HEK293 (cell line): ENCODE results near the gene NBPF11.
"Not testable (repeated sequence)": the region's sequence is repeated elsewhere in the genome, so short reads cannot be mapped to it uniquely, and the experiment has no call there.

Experiments
- CTCF ChIA-PET: fragments of 350-600 bp; formaldehyde crosslinking; extraction: SDS; loops from one replicate; lab custom pipeline; 2021; ENCODE audit warnings: antibody characterized with exemption; lab: Yijun Ruan, JAX
- POLR2A ChIA-PET: fragments of 300-600 bp; formaldehyde crosslinking; extraction: SDS; loops from one replicate; lab custom pipeline; 2020; ENCODE audit warnings: antibody characterized with exemption, inconsistent platforms; lab: Yijun Ruan, JAX
- H3K27ac ChIP-seq: fragments of 200-500 bp; sonication (Bioruptor generic); 2 replicates; pipeline ENCODE4 v1.5.1; 2014; ENCODE audit warnings: low read depth, low read length, control low read depth, inconsistent platforms; ENCODE audit errors: extremely low read depth
- H3K36me3 ChIP-seq, 2 experiments: fragments of 200-500 bp in 1 of 2; sonication (Bioruptor generic) in 1 of 2; 1 replicate in 1 of 2; 2 replicates in 1 of 2; pipeline ENCODE4 v1.5.1; 2014 to 2017; ENCODE audit warnings: inconsistent platforms in 2 of 2, low read length in 2 of 2; ENCODE audit not compliant: control insufficient read depth in 2 of 2, insufficient read depth in 1 of 2
- H3K4me1 ChIP-seq: fragments of 200-500 bp; sonication (Bioruptor generic); 2 replicates; pipeline ENCODE4 v1.5.1; 2014; ENCODE audit warnings: mild to moderate bottlenecking, low read length, inconsistent platforms; ENCODE audit not compliant: control insufficient read depth, insufficient read depth
- H3K4me3 ChIP-seq: 2 replicates; pipeline ENCODE4 v1.5.1; 2011; ENCODE audit warnings: low read depth, mild to moderate bottlenecking, control low read depth, low read length, moderate library complexity
- H3K9me3 ChIP-seq: fragments of 200-500 bp; sonication (Bioruptor generic); 2 replicates; pipeline ENCODE4 v1.5.1; 2014; ENCODE audit warnings: low read depth, low read length, inconsistent platforms; ENCODE audit not compliant: control insufficient read depth, insufficient read depth
- BCL11A ChIP-seq: fragments of 450-650 bp; formaldehyde crosslinking; IDR thresholded peaks from 2 replicates; pipeline ENCODE4 v1.5.1; 2016; ENCODE audit warnings: low read depth, missing biosample characterization, missing genetic modification characterization
- BCL11B ChIP-seq: fragments of 450-650 bp; formaldehyde crosslinking; IDR thresholded peaks from 2 replicates; pipeline ENCODE4 v1.5.1; 2016; ENCODE audit warnings: low read depth, missing biosample characterization, missing genetic modification characterization
- CTCF ChIP-seq: fragments of 450-650 bp; formaldehyde crosslinking; IDR thresholded peaks from 2 replicates; pipeline ENCODE4 v1.5.1; 2016; ENCODE audit warnings: missing biosample characterization, missing genetic modification characterization
- SCRT2 ChIP-seq: fragments of 450-650 bp; formaldehyde crosslinking; IDR thresholded peaks from 2 replicates; pipeline ENCODE4 v1.5.1; 2016; ENCODE audit warnings: missing biosample characterization, missing genetic modification characterization
- SP7 ChIP-seq: fragments of 450-650 bp; formaldehyde crosslinking; IDR thresholded peaks from 2 replicates; pipeline ENCODE4 v1.5.1; 2016; ENCODE audit warnings: missing biosample characterization, missing genetic modification characterization
- ZBTB1 ChIP-seq: fragments of 450-650 bp; formaldehyde crosslinking; IDR thresholded peaks from 2 replicates; pipeline ENCODE4 v1.5.1; 2016; ENCODE audit warnings: missing biosample characterization, missing genetic modification characterization
- ZBTB21 ChIP-seq: fragments of 450-650 bp; formaldehyde crosslinking; IDR thresholded peaks from 2 replicates; pipeline ENCODE4 v1.5.1; 2017; ENCODE audit warnings: missing biosample characterization, missing genetic modification characterization
- ZEB2 ChIP-seq: fragments of 450-650 bp; formaldehyde crosslinking; IDR thresholded peaks from 2 replicates; pipeline ENCODE4 v1.5.1; 2016; ENCODE audit warnings: missing biosample characterization, missing genetic modification characterization
- ZNF133 ChIP-seq: fragments of 450-650 bp; formaldehyde crosslinking; IDR thresholded peaks from 2 replicates; pipeline ENCODE4 v1.5.1; 2016; ENCODE audit warnings: missing biosample characterization, missing genetic modification characterization
- ZNF16 ChIP-seq: fragments of 450-650 bp; formaldehyde crosslinking; IDR thresholded peaks from 2 replicates; pipeline ENCODE4 v1.5.1; 2016; ENCODE audit warnings: low read depth, missing biosample characterization, missing genetic modification characterization
- ZNF223 ChIP-seq: fragments of 450-650 bp; formaldehyde crosslinking; IDR thresholded peaks from 2 replicates; pipeline ENCODE4 v1.5.1; 2016; ENCODE audit warnings: missing biosample characterization, missing genetic modification characterization
- ZNF248 ChIP-seq: fragments of 450-650 bp; formaldehyde crosslinking; IDR thresholded peaks from 2 replicates; pipeline ENCODE4 v1.5.1; 2017; ENCODE audit warnings: missing biosample characterization, missing genetic modification characterization
- ZNF354C ChIP-seq: fragments of 450-650 bp; formaldehyde crosslinking; IDR thresholded peaks from 2 replicates; pipeline ENCODE4 v1.5.1; 2016; ENCODE audit warnings: missing biosample characterization, missing genetic modification characterization, low read depth, borderline replicate concordance
- ZNF362 ChIP-seq: fragments of 450-650 bp; formaldehyde crosslinking; IDR thresholded peaks from 2 replicates; pipeline ENCODE4 v1.5.1; 2016; ENCODE audit warnings: missing biosample characterization, missing genetic modification characterization
- ZNF510 ChIP-seq: fragments of 450-650 bp; formaldehyde crosslinking; IDR thresholded peaks from 2 replicates; pipeline ENCODE4 v1.5.1; 2018; ENCODE audit warnings: mild to moderate bottlenecking, missing genetic modification characterization, missing biosample characterization; ENCODE audit not compliant: insufficient replicate concordance
- ZNF514 ChIP-seq: fragments of 450-650 bp; formaldehyde crosslinking; IDR thresholded peaks from 2 replicates; pipeline ENCODE4 v1.5.1; 2016; ENCODE audit warnings: missing biosample characterization, missing genetic modification characterization
- ZNF544 ChIP-seq: fragments of 450-650 bp; formaldehyde crosslinking; IDR thresholded peaks from 2 replicates; pipeline ENCODE4 v1.5.0; 2017; ENCODE audit warnings: missing biosample characterization, missing genetic modification characterization
- ZNF837 ChIP-seq: fragments of 450-650 bp; formaldehyde crosslinking; IDR thresholded peaks from 2 replicates; pipeline ENCODE4 v1.5.1; 2016; ENCODE audit warnings: missing biosample characterization, missing genetic modification characterization
- ZNF843 ChIP-seq: fragments of 450-650 bp; formaldehyde crosslinking; IDR thresholded peaks from 2 replicates; pipeline ENCODE4 v1.5.1; 2016; ENCODE audit warnings: missing biosample characterization, missing genetic modification characterization
- ZSCAN23 ChIP-seq: fragments of 450-650 bp; formaldehyde crosslinking; IDR thresholded peaks from 2 replicates; pipeline ENCODE4 v1.5.1; 2016; ENCODE audit warnings: missing biosample characterization, missing genetic modification characterization
- ZSCAN30 ChIP-seq: fragments of 450-650 bp; IDR thresholded peaks from 2 replicates; pipeline ENCODE4 v1.5.1; 2018; ENCODE audit warnings: missing biosample characterization, mild to moderate bottlenecking, missing genetic modification characterization, moderate library complexity

NBPF11 gene

DNA sequence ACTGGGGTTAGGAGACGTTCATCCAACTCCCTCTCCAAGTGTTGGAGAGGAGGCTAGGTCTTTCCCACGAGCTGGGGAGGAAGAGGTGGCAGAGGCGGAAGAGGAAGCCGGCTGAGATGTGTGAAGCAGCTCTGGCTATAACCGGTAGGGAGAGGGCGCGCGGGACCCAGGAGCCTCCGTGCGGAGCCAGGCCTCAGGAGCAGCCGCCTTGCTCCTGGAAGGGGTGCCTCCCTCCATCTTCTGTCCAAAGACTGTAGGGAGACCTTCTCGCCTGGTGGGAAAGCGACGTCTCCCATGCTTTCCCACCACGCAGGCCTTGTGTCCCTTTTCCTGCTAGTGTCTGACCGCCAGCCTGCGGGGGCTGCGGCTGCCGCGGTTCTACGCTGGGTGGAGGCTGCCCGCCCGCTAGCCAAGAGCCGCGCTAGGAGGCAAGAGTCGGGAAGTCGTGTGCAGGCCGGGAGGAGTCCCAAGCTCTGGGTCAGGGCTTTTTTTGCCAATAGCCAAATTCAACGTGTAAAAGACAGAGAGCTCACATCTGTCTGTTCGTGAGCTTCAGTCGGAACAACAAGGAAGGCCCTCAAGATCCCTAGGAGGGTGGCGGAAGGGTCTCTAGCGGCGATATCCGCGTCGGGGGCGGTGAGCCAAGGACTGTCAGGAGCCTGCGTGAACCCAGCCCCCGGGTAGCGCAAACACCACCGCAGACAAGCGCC is 8.4 kb upstream of the NBPF11 start:
- Histone ChIP-seq H3K4me3 (no peak overlapping the region), H3K9me3 (no peaks in the 10 kb centered on the region), H3K36me3 (no peaks in the 10 kb centered on the region), H3K4me1 (no peaks in the 10 kb centered on the region), H3K27ac (no peak overlapping the region)
- ChIA-PET CTCF (no interaction called here), POLR2A (no interaction called here)
- TF ChIP-seq ZNF248 (no peak), ZNF544 (tag by site-specific recombination) (no peak), ZNF510 (tag by site-specific recombination) (no peak)

- Histone ChIP-seq H3K36me3 (no peaks in the 10 kb centered on the region), H3K4me1 (no peaks in the 10 kb centered on the region), H3K4me3 (no peak overlapping the region), H3K9me3 (no peaks in the 10 kb centered on the region), H3K27ac (no peak overlapping the region)
- ChIA-PET CTCF (no interaction called here), POLR2A (no interaction called here)
- TF ChIP-seq ZNF362 (tag by site-specific recombination), result no peak
- TF ChIP-seq ZNF133 (tag by site-specific recombination), result no peak
- TF ChIP-seq ZBTB21 (tag by site-specific recombination), result no peak
- TF ChIP-seq SP7 (tag by site-specific recombination), result no peak
- TF ChIP-seq BCL11B (tag by site-specific recombination), result no peak
- TF ChIP-seq ZNF837 (tag by site-specific recombination), result no peak
- TF ChIP-seq ZEB2 (tag by site-specific recombination), result no peak
- TF ChIP-seq CTCF (tag by site-specific recombination), result no peak
- no peak for TF ChIP-seq ZNF16 (tag by site-specific recombination)
- TF ChIP-seq ZNF223 (tag by site-specific recombination), result no peak
- TF ChIP-seq ZBTB1, result no peak
These were observed 7.9 kb upstream of the NBPF11 start for GRCh38 chr1:148160048-148160342.

DNA sequence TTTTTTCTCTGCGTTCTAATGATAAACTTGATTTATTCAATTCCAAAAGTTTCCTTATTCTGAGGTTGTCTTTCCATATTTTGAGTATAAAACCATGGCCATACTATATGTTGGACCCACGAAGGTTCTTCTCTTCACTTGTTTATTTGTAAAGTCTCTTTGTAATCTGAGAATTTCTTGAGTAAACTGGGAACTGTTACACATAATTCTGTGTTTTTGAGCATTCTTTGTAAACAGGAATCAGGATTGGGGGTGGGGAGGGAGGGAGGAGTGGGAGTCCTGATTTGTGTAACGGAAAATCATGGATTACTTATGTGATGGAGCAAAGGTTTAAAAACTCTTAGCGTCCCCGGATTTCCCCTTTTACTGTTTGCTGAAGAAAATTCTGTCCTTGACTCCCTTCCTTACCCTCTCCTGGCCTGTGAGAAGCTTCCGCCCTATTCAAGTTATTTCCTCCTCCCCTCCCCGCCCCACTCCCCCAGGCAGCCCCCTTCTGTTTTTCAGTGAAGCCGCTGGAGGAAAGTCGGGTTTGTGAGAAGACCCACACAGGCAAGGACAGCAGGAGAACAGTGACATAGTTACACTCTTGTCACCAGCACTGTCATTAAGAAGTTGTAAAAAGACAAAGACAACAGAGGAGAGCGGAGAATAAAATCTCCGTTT is 6.4 kb upstream of the NBPF11 start:
- POLR2A ChIA-PET, result no interaction called here

DNA sequence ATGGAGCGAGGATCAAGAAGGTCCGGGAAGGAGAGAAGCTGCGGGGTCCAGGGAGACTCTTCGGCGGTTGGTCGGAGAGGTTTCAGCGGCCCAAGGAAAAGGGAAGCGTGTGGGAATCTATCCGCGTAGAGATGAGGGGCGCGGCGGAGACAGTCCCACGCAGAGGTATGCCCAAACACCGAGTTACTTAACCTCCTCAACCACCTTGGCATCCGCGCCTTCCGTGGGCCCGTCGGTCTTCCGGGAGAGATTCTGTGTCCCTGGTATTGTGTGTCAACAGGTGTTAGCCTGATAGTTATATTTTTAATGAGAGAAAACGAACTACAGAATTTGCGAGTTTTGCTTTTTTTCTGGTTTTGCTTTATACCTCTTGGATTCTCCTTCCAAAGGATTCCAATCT is 5.7 kb upstream of the NBPF11 start:
- TF ChIP-seq SCRT2 (tag by site-specific recombination), result peak; percentile 51; the same call in 1 of the 2 replicates
- H3K36me3 ChIP-seq, H3K9me3 ChIP-seq, POLR2A ChIA-PET, H3K4me3 ChIP-seq, H3K27ac ChIP-seq, CTCF ChIA-PET, H3K4me1 ChIP-seq: not testable (repeated sequence)

More for the DNA sequence above, 6.4 kb upstream of the NBPF11 start:
- H3K27ac ChIP-seq, result no peak overlapping the region
- TF ChIP-seq ZNF843, result no peak
- TF ChIP-seq ZSCAN23 (tag by site-specific recombination), result no peak
- TF ChIP-seq ZSCAN30 (tag by site-specific recombination), result no peak
- TF ChIP-seq BCL11A (tag by site-specific recombination), result no peak
- no peak for TF ChIP-seq ZNF514 (tag by site-specific recombination)
- TF ChIP-seq ZNF354C (tag by site-specific recombination), result no peak
- no peak for TF ChIP-seq ZNF510 (tag by site-specific recombination)
- no peaks in the 10 kb centered on the region for H3K36me3 ChIP-seq
- no peaks in the 10 kb centered on the region for H3K4me1 ChIP-seq
- H3K4me3 ChIP-seq, result no peak overlapping the region
- H3K9me3 ChIP-seq, result no peaks in the 10 kb centered on the region
- CTCF ChIA-PET, result no interaction called here
